Smooth muscle cell (in vitro differentiated cells): Measurements from ENCODE around the gene HNRNPA1. TPM values are rescaled to one million over a fixed set of nuclear protein-coding genes. Genes with fewer than 3 reads are reported as not detected.

Source experiments
- DNase-seq: peaks from one replicate; lab custom pipeline; 2025; ENCODE audit not compliant: unreplicated experiment; lab: John Stamatoyannopoulos, UW
- H2AFZ ChIP-seq: fragments of 200-600 bp; sonication (generic); 2 replicates; pipeline ENCODE4 v1.6.0; 2016; ENCODE audit warnings: antibody characterized with exemption, low read depth, mild to moderate bottlenecking
- H3F3A ChIP-seq: fragments of 200-600 bp; sonication (generic); 2 replicates; pipeline ENCODE4 v1.6.0; 2017; ENCODE audit warnings: antibody characterized with exemption, low read depth
- H3K27ac ChIP-seq: fragments of 200-600 bp; sonication (generic); 2 replicates; pipeline ENCODE4 v1.5.1; 2016; ENCODE audit warnings: low read depth, mild to moderate bottlenecking
- H3K27me3 ChIP-seq: fragments of 200-600 bp; sonication (generic); 2 replicates; pipeline ENCODE4 v1.6.1; 2016; ENCODE audit warnings: low read depth, mild to moderate bottlenecking
- H3K36me3 ChIP-seq: fragments of 200-600 bp; sonication (generic); 2 replicates; pipeline ENCODE4 v1.5.1; 2016; ENCODE audit warnings: low read depth
- H3K4me1 ChIP-seq: fragments of 200-600 bp; sonication (generic); 2 replicates; pipeline ENCODE4 v1.5.1; 2016; ENCODE audit warnings: low read depth
- H3K4me2 ChIP-seq: fragments of 200-600 bp; sonication (generic); 2 replicates; pipeline ENCODE4 v1.6.0; 2016; ENCODE audit warnings: mild to moderate bottlenecking
- H3K4me3 ChIP-seq: fragments of 200-600 bp; sonication (generic); 2 replicates; pipeline ENCODE4 v1.5.1; 2016; ENCODE audit warnings: mild to moderate bottlenecking
- H3K79me2 ChIP-seq: fragments of 200-600 bp; sonication (generic); 2 replicates; pipeline ENCODE4 v1.6.0; 2016; ENCODE audit warnings: low read depth, mild to moderate bottlenecking
- H3K9ac ChIP-seq: fragments of 200-600 bp; sonication (generic); 2 replicates; pipeline ENCODE4 v1.6.0; 2016; ENCODE audit warnings: low read depth
- H3K9me3 ChIP-seq: fragments of 200-600 bp; sonication (generic); replicated peaks from 2 replicates; pipeline ENCODE4 v1.5.1; 2016; ENCODE audit warnings: low read depth
- H4K20me1 ChIP-seq: fragments of 200-600 bp; sonication (generic); 2 replicates; pipeline ENCODE4 v1.6.0; 2016; ENCODE audit warnings: low read depth
- WGBS: methylation state at CpG from one replicate; pipeline ENCODE4 v1.1.7; 2016; ENCODE audit warnings: low lambda C conversion rate; 5-methylcytosine and 5-hydroxymethylcytosine counted together
- polyA plus RNA-seq: library from polyadenylated mRNA; unstranded; fragments of >200 nt; fragmentation: Nextera tagmentation; extraction: Ambion mirVana; gene quantifications from 2 replicates; pipeline ENCODE4 v1.2.1, GENCODE V29; 2016
- total RNA-seq: library from RNA; depleted of rRNA; stranded (reverse); fragments of >200 nt; gene quantifications from 2 replicates; pipeline ENCODE4 v1.2.3, GENCODE V29; 2014
- TF ChIP-seq, protein P1 (sequence below): fragments of 200-600 bp; sonication (generic); IDR thresholded peaks from 2 replicates; pipeline ENCODE4 v1.5.1; 2017; ENCODE audit warnings: borderline replicate concordance, mild to moderate bottlenecking, antibody characterized with exemption; ENCODE audit not compliant: insufficient read depth, poor library complexity, severe bottlenecking

HNRNPA1 gene
- total and polyA plus RNA-seq, 2 experiments from 2014 or later, result 378 to 440 TPM

DNA sequence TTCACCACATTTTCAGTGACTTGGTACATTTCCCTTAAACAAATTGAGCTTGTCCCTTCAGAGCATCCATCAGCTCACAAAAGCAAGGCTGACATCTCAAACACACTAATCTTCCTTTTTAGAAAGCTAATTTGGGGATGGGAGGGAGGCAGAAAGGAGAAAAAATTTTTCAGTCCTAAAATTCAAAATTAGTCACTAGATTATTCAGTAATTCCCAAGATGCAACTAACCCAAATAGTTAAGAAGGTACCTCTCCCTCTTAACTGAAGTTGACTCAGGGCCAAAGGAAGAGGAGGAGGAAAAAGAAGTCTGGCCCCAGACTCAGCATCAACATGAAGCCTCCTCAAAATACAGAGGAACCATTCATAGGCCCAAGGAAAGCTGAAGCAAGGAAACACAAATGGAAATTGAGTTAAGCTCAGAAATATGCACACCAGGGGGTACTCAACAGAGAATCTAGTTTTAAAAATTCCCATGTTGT lies 22.3 kb upstream of the HNRNPA1 start:
- Histone ChIP-seq H3K4me1 (peaks cover 56% of the 10 kb centered on the region), H2AFZ (no peak overlapping the region), H3K79me2 (peaks cover 54% of the 10 kb centered on the region), H3K4me3 (peak overlapping the region; percentile 50), H3K9me3 (no peaks in the 10 kb centered on the region), H3K4me2 (peak overlapping the region; percentile 87), H3K36me3 (peaks cover 9% of the 10 kb centered on the region), H3K27ac (peak overlapping the region; percentile 95), H4K20me1 (no peaks in the 10 kb centered on the region), H3K27me3 (no peaks in the 10 kb centered on the region), H3K9ac (peak overlapping the region; percentile 92), H3F3A (peaks cover 29% of the 10 kb centered on the region)
- TF ChIP-seq, protein P1, sequence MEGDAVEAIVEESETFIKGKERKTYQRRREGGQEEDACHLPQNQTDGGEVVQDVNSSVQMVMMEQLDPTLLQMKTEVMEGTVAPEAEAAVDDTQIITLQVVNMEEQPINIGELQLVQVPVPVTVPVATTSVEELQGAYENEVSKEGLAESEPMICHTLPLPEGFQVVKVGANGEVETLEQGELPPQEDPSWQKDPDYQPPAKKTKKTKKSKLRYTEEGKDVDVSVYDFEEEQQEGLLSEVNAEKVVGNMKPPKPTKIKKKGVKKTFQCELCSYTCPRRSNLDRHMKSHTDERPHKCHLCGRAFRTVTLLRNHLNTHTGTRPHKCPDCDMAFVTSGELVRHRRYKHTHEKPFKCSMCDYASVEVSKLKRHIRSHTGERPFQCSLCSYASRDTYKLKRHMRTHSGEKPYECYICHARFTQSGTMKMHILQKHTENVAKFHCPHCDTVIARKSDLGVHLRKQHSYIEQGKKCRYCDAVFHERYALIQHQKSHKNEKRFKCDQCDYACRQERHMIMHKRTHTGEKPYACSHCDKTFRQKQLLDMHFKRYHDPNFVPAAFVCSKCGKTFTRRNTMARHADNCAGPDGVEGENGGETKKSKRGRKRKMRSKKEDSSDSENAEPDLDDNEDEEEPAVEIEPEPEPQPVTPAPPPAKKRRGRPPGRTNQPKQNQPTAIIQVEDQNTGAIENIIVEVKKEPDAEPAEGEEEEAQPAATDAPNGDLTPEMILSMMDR, result no peak
- DNase-seq, result no peak

DNA sequence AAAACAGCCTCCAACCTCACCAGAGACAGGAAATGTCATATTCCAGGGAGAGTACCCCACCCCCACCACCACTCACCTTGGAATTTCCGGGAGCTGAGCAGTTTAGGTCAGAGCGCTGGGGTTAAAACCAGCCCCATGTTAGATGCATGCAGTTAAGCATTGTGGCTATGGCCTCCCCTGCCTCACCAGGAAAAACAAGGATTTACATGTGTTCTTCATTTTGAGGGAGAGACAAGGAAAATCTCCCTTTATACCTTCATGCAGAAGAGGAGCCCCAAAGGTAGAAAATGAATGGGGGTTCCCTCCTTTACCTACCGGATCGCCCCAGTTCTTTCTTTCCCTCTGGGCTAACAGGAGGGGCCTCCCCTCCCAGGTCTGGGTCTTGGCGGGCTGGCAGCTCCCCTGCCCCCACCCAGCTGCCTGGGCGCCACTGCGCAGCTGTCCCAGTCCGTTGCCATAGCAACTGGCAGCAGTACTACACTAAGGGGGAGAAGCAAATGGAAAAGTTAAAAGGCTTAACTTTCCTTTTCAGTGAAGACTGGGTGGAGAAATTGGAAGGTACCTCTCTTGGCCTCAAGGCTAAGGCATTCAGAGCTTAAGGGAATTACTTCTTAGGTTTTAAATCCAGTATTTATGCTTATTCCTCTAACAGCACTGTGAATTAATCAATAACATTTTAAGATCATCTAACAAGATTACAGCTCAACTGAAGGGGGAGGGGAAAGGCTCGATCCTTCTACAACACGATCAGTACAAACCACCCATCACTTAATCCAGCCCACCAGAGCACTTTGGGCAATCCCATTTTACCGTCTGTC lies 21.1 kb upstream of the HNRNPA1 start:
- Histone ChIP-seq H3K79me2 (peaks cover 55% of the 10 kb centered on the region), H3K27ac (peak overlapping the region; percentile 95), H3K9me3 (no peaks in the 10 kb centered on the region), H3K9ac (peak overlapping the region; percentile 92), H3K27me3 (no peaks in the 10 kb centered on the region), H3F3A (peaks cover 29% of the 10 kb centered on the region), H3K4me3 (peak overlapping the region; percentile 50), H3K4me1 (peaks cover 57% of the 10 kb centered on the region), H2AFZ (peak overlapping the region; percentile 53), H3K4me2 (peak overlapping the region; percentile 87), H3K36me3 (peaks cover 9% of the 10 kb centered on the region), H4K20me1 (no peaks in the 10 kb centered on the region)
- TF ChIP-seq, protein P1, result no peak
- peak; percentile 25 for DNase-seq
- 1% methylated on average over 11 of the region's 11 CpGs for WGBS

DNA sequence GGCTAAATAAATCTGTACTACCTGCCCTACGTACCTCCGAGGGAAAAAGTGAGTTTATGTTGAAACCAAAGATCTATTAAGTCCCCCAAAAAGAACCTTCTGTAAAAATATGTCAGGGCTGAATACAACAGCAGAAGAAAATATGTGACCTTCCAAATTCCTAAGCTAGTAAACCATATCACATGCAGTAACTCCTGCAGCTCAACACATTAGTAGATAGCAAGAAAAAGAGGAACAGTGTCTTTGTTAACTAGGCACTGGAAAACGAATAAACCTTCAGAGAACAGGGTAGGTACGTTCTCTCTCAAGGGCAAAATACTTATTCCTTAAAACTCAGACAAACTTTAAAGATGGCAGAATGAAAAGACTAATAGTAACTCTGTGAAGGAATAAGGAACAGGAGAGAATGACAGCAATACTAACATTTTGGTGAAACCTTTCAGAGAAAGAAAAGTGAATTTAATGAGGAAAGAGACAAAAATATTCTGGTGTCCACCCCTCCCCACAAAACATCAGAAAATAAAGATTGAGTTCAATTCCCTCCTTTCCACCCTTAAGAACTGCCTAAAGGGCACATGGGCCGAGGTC lies 18.6 kb upstream of the HNRNPA1 start:
- Histone ChIP-seq H3K79me2 (peaks cover 56% of the 10 kb centered on the region), H3F3A (peaks cover 34% of the 10 kb centered on the region), H3K27ac (peak overlapping the region; percentile 84), H3K4me1 (peaks cover 57% of the 10 kb centered on the region), H3K9me3 (no peaks in the 10 kb centered on the region), H4K20me1 (no peaks in the 10 kb centered on the region), H3K36me3 (no peaks in the 10 kb centered on the region), H3K4me3 (no peak overlapping the region), H3K4me2 (peak overlapping the region; percentile 31), H3K9ac (peak overlapping the region; percentile 43), H2AFZ (no peak overlapping the region), H3K27me3 (no peaks in the 10 kb centered on the region)
- no peak for DNase-seq
- TF ChIP-seq, protein P1, result no peak
- WGBS, result 64% methylated on average over 5 of the region's 5 CpGs
